Activated naive CD4-positive, alpha-beta T cell treated with anti-CD3 and anti-CD28 coated beads, Interleukin-2, amount 50 U/mL, for 24 hours (primary cell): ENCODE results near the gene IL17RE.

Source experiments
- H3K27ac Mint-ChIP-seq: one replicate; pipeline ENCODE4 v1.8.0; 2021; ENCODE audit warnings: mild to moderate bottlenecking, mixed read lengths
- H3K27me3 Mint-ChIP-seq: one replicate; pipeline ENCODE4 v1.8.0; 2021; ENCODE audit warnings: mixed read lengths
- H3K36me3 Mint-ChIP-seq: one replicate; pipeline ENCODE4 v1.8.0; 2021; ENCODE audit warnings: mixed read lengths
- H3K4me1 Mint-ChIP-seq: one replicate; pipeline ENCODE4 v1.8.0; 2021; ENCODE audit warnings: mixed read lengths
- H3K4me3 Mint-ChIP-seq: one replicate; pipeline ENCODE4 v1.8.0; 2021; ENCODE audit warnings: mild to moderate bottlenecking, mixed read lengths
- H3K9me3 Mint-ChIP-seq: one replicate; pipeline ENCODE4 v1.8.0; 2021; ENCODE audit warnings: mixed read lengths

The IL17RE gene

GRCh38 chr3:9948586-9948985 is 45.9 kb downstream of the IL17RE start:
- Mint-ChIP-seq H3K9me3 (no peaks in the 10 kb centered on the region), H3K36me3 (no peaks in the 10 kb centered on the region), H3K27me3 (no peaks in the 10 kb centered on the region), H3K4me3 (no peak overlapping the region), H3K4me1 (peaks cover 19% of the 10 kb centered on the region), H3K27ac (no peak overlapping the region)

GRCh38 chr3:9949115-9949514 is 46.5 kb downstream of the IL17RE start:
- Mint-ChIP-seq H3K36me3 (no peaks in the 10 kb centered on the region), H3K9me3 (no peaks in the 10 kb centered on the region), H3K4me3 (no peak overlapping the region), H3K27me3 (no peaks in the 10 kb centered on the region), H3K27ac (no peak overlapping the region), H3K4me1 (peaks cover 19% of the 10 kb centered on the region)

- Mint-ChIP-seq H3K4me3 (no peak overlapping the region), H3K4me1 (peaks cover 19% of the 10 kb centered on the region), H3K36me3 (no peaks in the 10 kb centered on the region), H3K27ac (peak overlapping the region; percentile 41), H3K9me3 (no peaks in the 10 kb centered on the region), H3K27me3 (no peaks in the 10 kb centered on the region)
These were observed 47.0 kb downstream of the IL17RE start for GRCh38 chr3:9949626-9950025.

DNA sequence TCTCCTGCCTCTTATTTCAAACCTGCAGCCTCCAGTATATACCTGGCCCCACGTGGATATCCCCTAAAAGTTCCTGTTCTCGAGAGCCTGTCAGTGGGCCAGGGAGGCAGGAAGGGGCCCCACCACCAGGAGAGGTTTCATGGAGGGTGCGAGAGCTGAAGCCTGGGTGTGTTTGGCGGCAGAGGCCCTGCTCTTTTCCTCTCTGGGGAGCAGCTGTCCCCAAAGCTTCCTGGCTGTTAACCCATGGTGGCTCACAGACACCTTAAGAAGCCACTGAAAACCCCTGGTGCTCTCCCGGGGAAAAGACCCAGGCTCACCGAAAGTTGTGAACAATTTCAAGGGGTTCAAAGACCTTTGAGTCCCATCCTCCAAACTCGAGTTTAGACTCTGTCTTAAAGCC is 48.5 kb downstream of the IL17RE start:
- no peak overlapping the region for H3K27ac Mint-ChIP-seq
- peaks cover 15% of the 10 kb centered on the region for H3K4me1 Mint-ChIP-seq
- no peaks in the 10 kb centered on the region for H3K27me3 Mint-ChIP-seq
- no peaks in the 10 kb centered on the region for H3K9me3 Mint-ChIP-seq
- peak overlapping the region; percentile 89 for H3K4me3 Mint-ChIP-seq
- H3K36me3 Mint-ChIP-seq = no peaks in the 10 kb centered on the region

GRCh38 chr3:9951598-9951961 is 48.9 kb downstream of the IL17RE start:
- Mint-ChIP-seq H3K36me3 (no peaks in the 10 kb centered on the region), H3K9me3 (no peaks in the 10 kb centered on the region), H3K4me3 (peak overlapping the region; percentile 89), H3K27me3 (no peaks in the 10 kb centered on the region), H3K4me1 (peaks cover 15% of the 10 kb centered on the region), H3K27ac (no peak overlapping the region)

GRCh38 chr3:9951962-9952805 is 49.5 kb downstream of the IL17RE start, which contains the start of gene PRRT3:
PRRT3 (minus strand) TSS chr3:9952408; CDS start chr3:9950115, 2,293 bp downstream.
- Mint-ChIP-seq H3K4me1 (peaks cover 15% of the 10 kb centered on the region), H3K4me3 (peak within 1 kb of the TSS; percentile 89), H3K9me3 (no peaks in the 10 kb centered on the region), H3K27ac (no peak within 1 kb of the TSS), H3K36me3 (no peaks in the 10 kb centered on the region), H3K27me3 (no peaks in the 10 kb centered on the region)

DNA sequence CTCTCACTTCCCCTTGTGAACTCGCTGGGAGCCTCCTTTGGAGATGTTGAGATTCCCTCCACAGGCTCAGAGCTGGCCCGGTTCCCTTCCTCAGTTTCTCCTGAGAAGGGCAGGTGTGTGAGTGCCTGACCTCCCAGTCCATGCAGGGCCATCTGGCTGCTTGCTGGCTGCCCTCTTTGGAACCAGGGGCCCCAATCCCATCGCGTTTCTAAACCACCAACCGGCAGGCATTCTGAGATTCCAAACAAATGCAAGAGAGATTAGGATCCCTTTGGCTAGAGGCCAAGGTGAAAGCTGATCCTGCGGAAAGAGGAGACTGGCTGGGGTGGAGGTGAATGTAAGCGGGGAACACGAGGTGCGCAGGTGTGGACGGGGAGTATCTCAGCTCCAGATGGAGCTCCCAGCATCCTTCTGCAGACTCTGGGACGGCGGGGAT is 52.4 kb downstream of the IL17RE start:
- H3K27me3 Mint-ChIP-seq = no peaks in the 10 kb centered on the region
- no peak overlapping the region for H3K4me3 Mint-ChIP-seq
- H3K27ac Mint-ChIP-seq = no peak overlapping the region

DNA sequence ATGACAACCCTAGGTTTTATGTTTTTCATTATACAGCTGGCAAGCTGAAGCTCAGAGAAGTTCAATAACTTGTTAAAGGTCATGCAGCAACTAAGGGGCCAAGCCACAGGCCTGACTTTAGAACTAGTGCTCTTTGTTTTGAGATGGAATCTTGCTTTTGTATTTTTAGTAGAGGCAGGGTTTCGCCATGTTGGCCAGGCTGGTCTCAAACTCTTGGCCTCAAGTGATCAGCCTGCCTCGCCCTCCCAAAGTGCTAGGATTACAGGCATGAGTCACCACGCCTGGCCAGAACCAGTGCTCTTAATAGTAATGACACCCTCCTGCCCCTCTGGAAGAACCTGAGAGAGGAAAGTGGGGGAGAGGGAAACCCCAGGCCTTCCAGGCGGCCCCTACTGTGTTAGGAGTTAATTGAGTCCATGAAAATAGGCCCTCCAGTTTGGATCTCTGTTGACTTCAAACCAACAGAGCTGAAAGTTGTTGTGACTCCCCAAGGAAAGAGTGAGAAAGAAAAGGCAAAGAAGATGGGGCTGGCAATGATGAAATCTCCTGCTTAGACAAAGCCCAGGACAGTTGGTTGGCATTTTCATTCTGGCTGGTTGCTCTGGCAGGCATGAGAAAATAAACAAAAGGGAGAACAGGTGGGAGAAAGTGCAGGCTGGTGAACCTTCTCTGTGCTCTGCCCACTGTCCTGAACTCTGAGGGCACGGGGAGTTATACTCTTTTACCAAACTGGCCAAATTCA is 53.1 kb downstream of the IL17RE start:
- H3K27me3 Mint-ChIP-seq = no peaks in the 10 kb centered on the region
- H3K27ac Mint-ChIP-seq = no peak overlapping the region
- peaks cover 12% of the 10 kb centered on the region for H3K4me1 Mint-ChIP-seq
- no peak overlapping the region for H3K4me3 Mint-ChIP-seq
- H3K36me3 Mint-ChIP-seq = no peaks in the 10 kb centered on the region
- H3K9me3 Mint-ChIP-seq = no peaks in the 10 kb centered on the region

More for the DNA sequence above, 52.4 kb downstream of the IL17RE start:
- peaks cover 15% of the 10 kb centered on the region for H3K4me1 Mint-ChIP-seq
- H3K9me3 Mint-ChIP-seq = no peaks in the 10 kb centered on the region
- H3K36me3 Mint-ChIP-seq = no peaks in the 10 kb centered on the region

- Mint-ChIP-seq H3K4me1 (peaks cover 2% of the 10 kb centered on the region), H3K9me3 (no peaks in the 10 kb centered on the region), H3K27me3 (no peaks in the 10 kb centered on the region), H3K27ac (no peak overlapping the region), H3K4me3 (no peak overlapping the region), H3K36me3 (no peaks in the 10 kb centered on the region)
These were observed 54.6 kb downstream of the IL17RE start for GRCh38 chr3:9957214-9957613.

GRCh38 chr3:9965200-9965875 is 62.7 kb downstream of the IL17RE start:
- Mint-ChIP-seq H3K4me3 (no peak overlapping the region), H3K36me3 (peaks cover 15% of the 10 kb centered on the region), H3K4me1 (no peaks in the 10 kb centered on the region), H3K27me3 (no peaks in the 10 kb centered on the region), H3K27ac (no peak overlapping the region), H3K9me3 (no peaks in the 10 kb centered on the region)
